Regular cardiac myocyte (primary cell): ENCODE data around the gene RNF181. TPM values are rescaled to one million over a fixed set of nuclear protein-coding genes. Genes with fewer than 3 reads are reported as not detected.

Source experiments
- total RNA-seq: library from RNA; depleted of rRNA; stranded (reverse); fragments of >200 nt; gene quantifications from 2 replicates; pipeline ENCODE4 v1.2.3, GENCODE V29; 2014

RNF181 gene, protein sequence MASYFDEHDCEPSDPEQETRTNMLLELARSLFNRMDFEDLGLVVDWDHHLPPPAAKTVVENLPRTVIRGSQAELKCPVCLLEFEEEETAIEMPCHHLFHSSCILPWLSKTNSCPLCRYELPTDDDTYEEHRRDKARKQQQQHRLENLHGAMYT
- 230 and 232 TPM in 2 replicates for total RNA-seq

DNA sequence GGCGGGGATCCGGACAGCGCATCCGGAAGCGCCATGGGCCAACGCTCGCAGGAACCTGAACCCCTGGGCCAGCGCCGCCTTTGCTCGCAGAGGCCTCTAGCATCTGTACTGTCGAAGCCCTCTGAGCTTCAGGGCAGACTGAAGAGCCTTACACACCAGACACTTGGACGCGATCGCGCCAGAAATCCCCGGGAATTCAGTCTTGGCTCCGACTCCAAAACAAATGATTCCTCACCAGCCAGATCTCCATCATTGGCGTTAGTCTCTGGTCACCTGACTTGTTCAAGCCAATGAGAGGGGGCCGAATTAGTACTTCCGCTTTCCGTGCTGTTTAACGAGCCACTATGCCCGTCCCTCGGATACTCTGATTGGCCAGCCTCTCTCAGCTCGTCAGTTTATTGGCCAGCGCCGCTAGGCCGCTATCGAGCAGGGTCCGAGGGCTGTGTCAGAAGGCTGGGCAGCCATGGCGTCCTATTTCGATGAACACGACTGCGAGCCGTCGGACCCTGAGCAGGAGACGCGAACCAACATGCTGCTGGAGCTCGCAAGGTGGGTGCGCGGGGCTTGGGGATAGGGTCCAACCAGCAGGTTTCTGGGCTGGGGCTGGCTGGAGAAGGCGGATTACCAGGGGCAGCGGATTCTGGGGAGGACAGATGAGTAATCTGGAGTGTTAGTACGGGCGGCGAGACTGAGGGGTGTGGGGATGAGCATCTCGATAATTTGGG, at the start of gene RNF181:
Gene RNF181 (plus strand): TSS at position 445 of the 725 bp plus-strand sequence. CDS start 19 bp downstream, at position 464.

DNA sequence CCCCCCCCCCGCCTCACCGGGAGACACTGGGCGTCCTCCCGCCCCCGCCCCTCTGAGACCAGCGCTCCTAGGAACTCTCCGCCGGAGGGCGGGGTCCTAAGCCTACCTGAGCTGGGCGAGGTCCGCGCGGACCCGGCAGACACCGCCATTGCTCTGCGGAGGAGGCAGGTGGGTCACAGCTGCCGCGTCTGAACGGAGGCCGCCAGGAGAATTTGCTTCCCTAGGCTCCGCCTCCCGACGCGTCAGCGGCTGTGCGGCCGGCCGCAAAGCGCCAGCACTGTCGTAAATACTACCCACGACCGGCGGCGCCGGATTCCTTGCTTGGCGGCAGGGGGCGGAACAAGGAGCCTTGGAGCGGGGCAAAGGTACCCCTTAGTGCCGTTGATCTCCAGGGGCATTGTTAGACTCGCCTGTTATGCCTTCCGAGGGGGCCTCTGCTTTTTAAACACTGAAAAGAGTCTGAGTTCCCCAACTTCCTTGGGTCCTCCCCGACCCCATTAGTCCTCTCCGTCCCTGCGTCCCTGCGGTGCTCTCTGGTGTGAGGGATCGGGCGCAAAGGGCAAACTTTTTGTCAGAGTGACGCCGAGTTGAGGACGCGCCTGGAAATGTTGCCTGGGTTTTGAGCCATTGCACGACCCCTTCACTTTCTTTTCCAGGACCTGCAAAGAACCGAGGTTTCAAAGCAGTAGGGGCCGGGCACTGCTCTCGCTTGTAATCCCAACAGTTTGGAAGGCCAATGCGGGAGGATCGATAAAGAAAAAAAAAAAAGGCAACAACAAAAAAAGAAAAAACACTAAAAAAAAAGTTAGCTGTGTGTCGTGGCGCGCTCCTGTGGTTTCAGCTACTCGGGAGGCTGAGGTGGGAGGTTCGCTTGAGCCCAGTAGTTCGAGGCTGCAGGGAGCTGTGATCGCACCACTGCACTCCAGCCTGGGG, 34.0 kb upstream of the RNF181 start, which contains the start of gene GGCX:
Gene GGCX (minus strand): TSS at position 214 of the 933 bp plus-strand sequence. CDS start 65 bp downstream, at position 149.

DNA sequence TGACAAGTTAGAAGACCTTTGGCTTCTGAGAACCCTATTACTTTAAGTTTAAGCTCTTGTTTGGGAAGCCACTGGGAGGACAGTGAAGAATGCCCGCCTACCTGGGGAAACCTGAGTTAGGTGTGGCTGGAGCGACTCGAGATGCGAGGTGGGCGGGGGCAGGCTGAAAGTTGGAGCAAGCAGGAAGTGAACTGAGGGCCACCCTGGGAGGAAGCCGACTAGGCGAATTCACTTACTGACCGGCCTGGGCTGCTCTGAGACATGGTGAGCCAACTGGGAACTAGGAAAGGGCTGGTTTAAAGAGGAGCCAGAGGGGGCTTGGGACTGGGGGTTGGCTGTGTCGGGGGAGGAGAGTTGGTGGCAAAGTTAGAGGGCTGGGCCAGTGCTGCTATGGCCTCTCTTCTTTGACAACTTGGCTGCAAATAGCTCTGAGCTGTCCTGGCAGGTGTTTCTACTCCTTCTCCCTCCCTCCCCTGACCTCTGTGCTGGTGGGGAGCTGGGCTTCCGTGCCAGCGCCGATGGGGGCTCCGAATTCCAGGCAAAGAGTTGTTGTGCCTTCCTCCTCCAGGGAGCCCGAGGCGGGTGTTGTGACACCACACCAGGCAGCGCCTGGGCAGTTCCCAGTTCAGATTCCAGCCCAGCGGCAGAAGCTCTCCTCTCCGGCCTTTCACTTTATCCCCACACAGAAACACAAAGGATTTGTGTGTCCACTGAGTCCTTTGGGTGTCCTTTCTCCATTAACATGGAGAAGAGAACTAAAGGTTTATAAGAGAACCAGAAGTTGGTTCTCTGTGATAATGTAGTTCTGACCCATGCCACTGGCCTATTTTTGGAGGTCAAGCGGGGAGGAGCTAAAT, 17.9 kb upstream of the RNF181 start, which contains the start of gene VAMP8:
Gene VAMP8 (plus strand): TSS at position 201 of the 857 bp plus-strand sequence. CDS start 61 bp downstream, at position 262.

DNA sequence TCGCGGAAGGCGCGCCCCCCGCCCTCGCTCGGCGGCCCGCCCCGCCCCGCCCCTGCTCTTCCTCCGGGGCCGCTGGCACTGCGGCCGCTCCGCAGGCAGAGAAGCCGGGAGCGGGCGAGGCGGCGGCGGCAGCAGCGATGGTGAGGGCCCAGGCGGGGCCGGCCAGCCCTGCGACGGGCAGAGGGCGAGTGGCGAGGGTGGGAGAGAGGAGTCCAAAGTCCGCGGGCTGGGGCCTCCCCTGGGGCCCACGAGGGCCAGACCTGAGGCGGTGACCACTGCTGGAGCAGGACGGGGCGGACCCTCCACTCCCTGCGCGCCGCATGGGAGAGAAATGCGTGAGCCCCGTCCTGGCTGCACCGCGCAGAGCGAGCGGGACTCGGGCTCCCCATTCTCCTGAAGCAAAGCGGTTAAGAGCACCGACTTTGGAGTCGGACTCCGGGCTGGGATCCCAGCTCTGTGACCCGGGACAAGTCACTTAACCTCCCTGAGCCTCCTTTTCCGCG, 11.1 kb upstream of the RNF181 start, which contains the start of gene VAMP5:
Gene VAMP5 (plus strand): TSS at position 78 of the 503 bp plus-strand sequence. CDS start 60 bp downstream, at position 138.

DNA sequence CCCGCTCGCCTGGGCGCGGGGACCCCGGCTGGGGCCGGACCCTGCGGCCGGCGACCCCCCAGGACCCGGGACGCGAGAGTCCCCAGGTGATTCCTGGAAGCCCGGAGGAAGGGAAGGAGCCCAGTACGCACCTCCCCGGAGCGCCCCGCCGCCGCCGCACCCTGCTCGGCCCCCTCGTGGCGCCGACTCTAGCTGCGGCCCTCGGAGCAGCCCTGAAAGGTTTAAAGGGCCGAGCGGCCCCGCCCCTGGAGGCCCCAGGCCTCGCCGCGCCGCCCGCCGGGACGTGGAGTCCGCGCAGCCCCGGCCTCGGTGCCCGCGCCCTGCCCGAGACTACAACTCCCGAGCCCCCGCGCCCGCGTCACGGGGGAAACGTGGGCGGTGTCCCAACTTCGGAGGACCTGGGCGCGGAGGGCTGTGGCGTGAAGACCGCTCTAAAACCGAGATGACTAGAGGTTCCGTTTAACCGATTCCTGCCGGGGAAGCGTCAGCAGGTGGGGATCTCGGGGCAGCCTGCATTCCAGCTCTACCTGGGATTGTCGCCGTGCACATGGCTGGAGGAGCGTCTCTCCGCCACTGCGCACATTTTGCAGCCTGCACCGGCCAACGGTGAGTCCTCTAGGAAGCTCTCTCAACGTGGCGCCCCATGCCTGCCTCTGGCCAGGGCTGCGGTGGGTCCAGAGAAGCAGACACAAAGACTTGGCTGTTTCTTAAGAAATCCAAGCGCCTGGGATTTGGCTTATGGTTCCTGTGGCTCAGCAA, 7.1 kb downstream of the RNF181 start, which contains the start of gene TMEM150A:
Gene TMEM150A (minus strand): TSS at position 223 of the 759 bp plus-strand sequence. CDS start 750 bp downstream, outside the sequence.

DNA sequence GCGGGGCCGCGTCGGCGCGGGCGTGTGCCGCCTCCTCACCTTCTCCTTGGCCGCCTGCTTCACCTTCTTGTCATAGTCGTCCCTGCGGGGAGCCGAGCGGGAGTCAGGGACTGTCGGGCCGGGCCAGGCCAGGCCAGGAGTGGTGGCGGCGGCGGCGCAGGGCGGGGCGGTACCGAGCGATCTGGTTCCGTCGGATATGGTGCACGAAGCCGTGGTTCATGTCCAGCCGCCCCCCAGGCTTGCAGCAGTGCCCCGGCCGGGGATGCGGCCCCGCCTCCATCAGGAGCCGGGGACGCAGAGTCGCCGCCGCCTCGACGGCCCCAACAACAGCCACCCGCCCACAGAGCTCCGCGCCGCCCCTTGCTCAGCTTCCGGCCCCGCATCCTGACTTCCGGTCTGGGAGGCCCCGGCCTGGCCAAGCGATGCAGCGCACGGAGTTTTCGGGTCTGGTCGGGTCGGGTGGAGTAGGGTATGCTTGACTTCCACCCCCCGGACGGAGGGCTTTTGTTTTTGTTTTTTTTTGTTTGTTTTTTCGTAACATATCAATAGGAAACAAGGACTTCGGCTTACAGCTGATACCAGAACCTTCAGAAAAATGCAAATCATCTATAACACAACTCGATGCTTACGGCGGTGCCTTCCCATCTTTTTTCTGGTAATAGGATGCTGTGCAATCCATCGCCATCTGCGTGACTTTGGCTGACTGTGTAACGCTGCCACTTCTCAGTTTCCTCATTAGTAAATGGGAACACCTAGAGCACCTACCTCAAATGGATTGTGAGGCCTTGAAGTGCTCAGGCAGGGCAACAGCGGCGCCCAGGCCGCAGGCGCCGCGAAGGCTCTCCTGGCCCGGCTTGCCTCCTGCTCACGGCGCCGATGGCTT, 16.4 kb downstream of the RNF181 start, which contains the start of gene C2orf68:
Gene C2orf68 (minus strand): TSS at position 362 of the 883 bp plus-strand sequence. CDS start 82 bp downstream, at position 280.

Other genes with a start within 250 kb of the RNF181 start
- 57.7 and 86.0 TPM in 2 replicates for gene RETSAT, start 241.2 kb upstream of the RNF181 start, total RNA-seq
- gene ELMOD3, start 241.0 kb upstream of the RNF181 start, total RNA-seq, result 14.2 and 19.2 TPM in 2 replicates
- 22.8 and 28.4 TPM in 2 replicates for gene CAPG, start 185.4 kb upstream of the RNF181 start, total RNA-seq
- not detected in 2 replicates for gene SH2D6, start 177.0 kb upstream of the RNF181 start, total RNA-seq
- 38.9 and 103 TPM in 2 replicates for gene MAT2A, start 56.6 kb upstream of the RNF181 start, total RNA-seq
- 67.3 and 74.7 TPM in 2 replicates for gene GGCX, start 34.3 kb upstream of the RNF181 start, total RNA-seq
- 2.5 and 6.7 TPM in 2 replicates for gene VAMP8, start 18.2 kb upstream of the RNF181 start, total RNA-seq
- 35.8 and 68.6 TPM in 2 replicates for gene VAMP5, start 11.3 kb upstream of the RNF181 start, total RNA-seq
- 7.5 and 8.5 TPM in 2 replicates for gene TMEM150A, start 7.0 kb downstream of the RNF181 start, total RNA-seq
- 11.3 and 14.6 TPM in 2 replicates for gene C2orf68, start 16.3 kb downstream of the RNF181 start, total RNA-seq
- gene USP39, start 20.4 kb downstream of the RNF181 start, total RNA-seq, result 29.3 and 49.1 TPM in 2 replicates
- not detected in 2 replicates for gene SFTPB, start 72.5 kb downstream of the RNF181 start, total RNA-seq
- not detected in 2 replicates for gene GNLY, start 98.6 kb downstream of the RNF181 start, total RNA-seq
- 28.2 and 28.6 TPM in 2 replicates for gene ATOH8, start 158.2 kb downstream of the RNF181 start, total RNA-seq